HepG2 (cell line): ENCODE results near the gene SNX7. TPM values are rescaled to one million over a fixed set of nuclear protein-coding genes. Genes with fewer than 3 reads are reported as not detected.

ENCODE experiments used
- ATAC-seq: fragments of 200-7000 bp; cut with Tn5 transposase; 3 replicates; pipeline ENCODE4 v1.9.1; 2020; ENCODE audit warnings: mild to moderate bottlenecking, moderate library complexity
- BruUV-seq: library from RNA; stranded (reverse); fragments of 400-500 nt; replicated peaks from 2 replicates; lab custom pipeline; 2021; lab: Mats Ljungman, UMichigan
- CTCF ChIA-PET: fragments of 300-600 bp; formaldehyde crosslinking; extraction: SDS; loops from one replicate; lab custom pipeline; 2021; ENCODE audit warnings: low total read pairs, inconsistent platforms, low intra/inter-chr PET ratio; lab: Yijun Ruan, JAX
- POLR2A ChIA-PET: fragments of 350-600 bp; sonication (Branson Sonifier 250); formaldehyde crosslinking; loops from one replicate; lab custom pipeline; 2020; ENCODE audit warnings: antibody characterized with exemption, inconsistent platforms; lab: Yijun Ruan, JAX
- DNase-seq: peaks from one replicate; pipeline ENCODE4 v3.0.0-alpha.2; 2015; ENCODE audit warnings: low spot score
- FAIRE-seq: peaks from 3 replicates; lab custom pipeline; 2011; peaks lifted over from hg19 to GRCh38; lab: Jason Lieb, UNC
- H2AFZ ChIP-seq: one replicate; pipeline ENCODE4 v1.6.1; 2011; ENCODE audit warnings: low read length, inconsistent platforms
- H3K27ac ChIP-seq: fragments of 300-600 bp; 3 replicates; pipeline ENCODE4 v1.8.0; 2011; ENCODE audit warnings: mixed run types, mild to moderate bottlenecking, mixed read lengths, low read length, inconsistent platforms; ENCODE audit not compliant: insufficient read depth; ENCODE audit errors: extremely low read length
- H3K27me3 ChIP-seq, 2 experiments: fragments of 200-600 bp in 1 of 2; 2 replicates in 1 of 2; 3 replicates in 1 of 2; pipeline versions ENCODE4 v1.6.0 to v1.8.0; 2011; ENCODE audit warnings: low read length in 2 of 2, mild to moderate bottlenecking in 2 of 2, moderate library complexity in 2 of 2, inconsistent platforms in 1 of 2; ENCODE audit not compliant: insufficient read depth in 2 of 2, control insufficient read depth in 1 of 2
- H3K36me3 ChIP-seq, 2 experiments: fragments of 200-600 bp in 1 of 2; replicated peaks in 1 of 2; 2 replicates in 1 of 2; 3 replicates in 1 of 2; pipeline versions ENCODE4 v1.5.1 to v1.8.0; 2011; ENCODE audit warnings: low read length in 2 of 2, inconsistent platforms in 1 of 2; ENCODE audit not compliant: insufficient read depth in 2 of 2, control insufficient read depth in 1 of 2
- H3K4me1 ChIP-seq: 2 replicates; pipeline ENCODE4 v1.5.1; 2012; ENCODE audit warnings: low read length, inconsistent platforms; ENCODE audit not compliant: insufficient read depth
- H3K4me2 ChIP-seq: 2 replicates; pipeline ENCODE4 v1.6.0; 2011; ENCODE audit warnings: low read depth, low read length, inconsistent platforms
- H3K4me3 ChIP-seq, 3 experiments: fragments of 200-600 bp in 1 of 3; sonication (generic), shearing (Covaris generic) in 1 of 3; replicated peaks in 1 of 3; 2 replicates each; pipeline ENCODE4 v1.5.1; 2011 to 2016; ENCODE audit warnings: low read length in 3 of 3, inconsistent platforms in 2 of 3, low read depth in 2 of 3, mild to moderate bottlenecking in 2 of 3, control low read depth in 1 of 3, mixed read lengths in 1 of 3; ENCODE audit not compliant: insufficient read depth in 1 of 3
- H3K79me2 ChIP-seq: one replicate; pipeline ENCODE4 v1.6.1; 2011; ENCODE audit warnings: low read length, inconsistent platforms; ENCODE audit not compliant: insufficient read depth
- H3K9ac ChIP-seq: 2 replicates; pipeline ENCODE4 v1.6.0; 2011; ENCODE audit warnings: mild to moderate bottlenecking, low read depth, low read length, inconsistent platforms; ENCODE audit not compliant: insufficient read depth
- H3K9me3 ChIP-seq: 2 replicates; pipeline ENCODE4 v1.5.1; 2012; ENCODE audit warnings: mild to moderate bottlenecking, low read length
- H4K20me1 ChIP-seq: 2 replicates; pipeline ENCODE4 v1.6.0; 2011; ENCODE audit warnings: inconsistent platforms, mild to moderate bottlenecking, low read length, moderate library complexity; ENCODE audit not compliant: insufficient read depth
- BRF2 ChIP-seq: sonication (generic); formaldehyde crosslinking; IDR thresholded peaks from 2 replicates; pipeline ENCODE4 v1.8.1; 2022; ENCODE audit warnings: mild to moderate bottlenecking, missing genetic modification reagents
- CREM ChIP-seq, 2 experiments: sonication (generic) in 1 of 2; formaldehyde crosslinking in 1 of 2; IDR thresholded peaks; 2 replicates each; pipeline versions ENCODE4 v1.4.0 to v1.6.1; 2016 to 2020; ENCODE audit warnings: antibody characterized with exemption in 1 of 2, mild to moderate bottlenecking in 1 of 2, missing genetic modification reagents in 1 of 2
- CSRNP1 ChIP-seq: sonication (generic); formaldehyde crosslinking; IDR thresholded peaks from 2 replicates; pipeline ENCODE4 v1.8.1; 2023; ENCODE audit warnings: mild to moderate bottlenecking, missing genetic modification reagents
- GLI4 ChIP-seq: sonication (generic); formaldehyde crosslinking; IDR thresholded peaks from 2 replicates; pipeline ENCODE4 v1.5.1; 2020; ENCODE audit warnings: missing genetic modification reagents, mild to moderate bottlenecking, moderate library complexity, borderline replicate concordance
- HOXA7 ChIP-seq: sonication (generic); formaldehyde crosslinking; IDR thresholded peaks from 2 replicates; pipeline ENCODE4 v1.8.1; 2022; ENCODE audit warnings: mild to moderate bottlenecking, missing genetic modification reagents, moderate library complexity
- MAFF ChIP-seq: IDR thresholded peaks from 2 replicates; pipeline ENCODE4 v1.6.1; 2011; ENCODE audit warnings: low read depth, low read length, improper control_type of control experiment
- SOX6 ChIP-seq, 2 experiments: fragments of 450-650 bp in 1 of 2; sonication (generic) in 1 of 2; formaldehyde crosslinking in 1 of 2; IDR thresholded peaks; 2 replicates each; pipeline versions ENCODE4 v1.4.0 to v1.6.1; 2017 to 2020; ENCODE audit warnings: antibody characterized with exemption in 1 of 2, mild to moderate bottlenecking in 1 of 2, missing genetic modification reagents in 1 of 2
- SP2 ChIP-seq: sonication (generic); formaldehyde crosslinking; IDR thresholded peaks from 2 replicates; pipeline ENCODE4 v1.5.1; 2020; ENCODE audit warnings: mild to moderate bottlenecking, missing genetic modification reagents
- TFDP2 ChIP-seq: sonication (generic); formaldehyde crosslinking; IDR thresholded peaks from 2 replicates; pipeline ENCODE4 v1.4.0; 2020; ENCODE audit warnings: missing genetic modification reagents
- ZNF263 ChIP-seq: sonication (generic); formaldehyde crosslinking; IDR thresholded peaks from 2 replicates; pipeline ENCODE4 v1.4.0; 2020; ENCODE audit warnings: missing genetic modification reagents
- ZNF749 ChIP-seq: sonication (generic); formaldehyde crosslinking; IDR thresholded peaks from 2 replicates; pipeline ENCODE4 v1.8.0; 2022; ENCODE audit warnings: mild to moderate bottlenecking, missing genetic modification reagents, moderate library complexity, borderline replicate concordance
- WGBS: methylation state at CpG from one replicate; pipeline ENCODE4 v1.1.6; 2017; ENCODE audit warnings: low lambda C conversion rate; 5-methylcytosine and 5-hydroxymethylcytosine counted together
- in situ Hi-C: cut with HindIII; loops from 2 replicates; pipeline ENCODE4 v1.10.0; 2017; ENCODE audit warnings: low pct_unique_long_range_greater_than_20kb; ENCODE audit not compliant: extremely low pct_ligation_motif_present
- intact Hi-C: fragments of 100-400 bp; cut with micrococcal nuclease; formaldehyde crosslinking; loops from one replicate; pipeline ENCODE4 v1.10.0; 2022; ENCODE audit not compliant: unreplicated experiment
- polyA plus RNA-seq, 8 experiments: library from polyadenylated mRNA; depleted of rRNA in 3 of 8; stranded (reverse) in 7 of 8; unstranded in 1 of 8; fragments of >200 nt; fragmentation: Illumina TruSeq in 4 of 8; extraction: Trizol in 4 of 8; gene quantifications; 2 replicates each; pipeline versions ENCODE4 v1.2.1 to v1.2.3, GENCODE V29; 2011 to 2016; ENCODE audit warnings: low read depth in 4 of 8, missing spikeins in 1 of 8, mixed read lengths in 1 of 8; ENCODE audit not compliant: insufficient read depth in 1 of 8
- total RNA-seq, 5 experiments: library from RNA; depleted of rRNA; stranded (reverse); fragments of >200 nt; fragmentation: Illumina TruSeq; extraction: Trizol; gene quantifications; 2 replicates each; pipeline ENCODE4 v1.2.3, GENCODE V29; 2016; ENCODE audit warnings: low read depth in 1 of 5
- TF ChIP-seq, protein P1 (sequence below): sonication (generic); formaldehyde crosslinking; IDR thresholded peaks from 2 replicates; pipeline ENCODE4 v1.8.0; 2022; ENCODE audit warnings: low read depth, missing genetic modification reagents
- TF ChIP-seq, protein P2 (sequence below): IDR thresholded peaks from 2 replicates; pipeline ENCODE4 v1.6.1; 2018; ENCODE audit warnings: missing genetic modification reagents, mild to moderate bottlenecking, missing compliant biosample characterization
- TF ChIP-seq, protein P3 (sequence below): sonication (generic); formaldehyde crosslinking; IDR thresholded peaks from 2 replicates; pipeline ENCODE4 v1.5.1; 2020; ENCODE audit warnings: missing genetic modification reagents, mild to moderate bottlenecking, borderline replicate concordance

The SNX7 gene
- total and polyA plus RNA-seq, 2 of the 13 experiments (the other 11 are each of a cell fraction or from before 2014, with no cell fraction given): 14.3 to 33.5 TPM

- TF ChIP-seq MAFF: no peak
Observed at GRCh38 chr1:98700228-98700627, 38.7 kb downstream of the SNX7 start (continued).

- Histone ChIP-seq H3K27ac (no peak overlapping the region), H4K20me1 (no peaks in the 10 kb centered on the region), H3K27me3 (no peaks in the 10 kb centered on the region), H3K4me1 (no peaks in the 10 kb centered on the region), H3K36me3 (peaks cover 1 to 4% of the 10 kb centered on the region in 2 experiments; a peak in 2 of 5 replicates), H2AFZ (no peak overlapping the region), H3K9me3 (no peaks in the 10 kb centered on the region), H3K79me2 (no peaks in the 10 kb centered on the region), H3K9ac (no peak overlapping the region), H3K4me3 (no peak overlapping the region), H3K4me2 (no peak overlapping the region)
- ATAC-seq: no peak
- 88% methylated on average over 1 of the region's 1 CpG for WGBS
- CTCF ChIA-PET: no interaction called here
- in situ Hi-C loops: no loop called here
- no TSS peak for BruUV-seq
- DNase-seq: no peak
- POLR2A ChIA-PET: no interaction called here
- intact Hi-C loops: no loop called here
- FAIRE-seq: no peak
- TF ChIP-seq, protein P1, sequence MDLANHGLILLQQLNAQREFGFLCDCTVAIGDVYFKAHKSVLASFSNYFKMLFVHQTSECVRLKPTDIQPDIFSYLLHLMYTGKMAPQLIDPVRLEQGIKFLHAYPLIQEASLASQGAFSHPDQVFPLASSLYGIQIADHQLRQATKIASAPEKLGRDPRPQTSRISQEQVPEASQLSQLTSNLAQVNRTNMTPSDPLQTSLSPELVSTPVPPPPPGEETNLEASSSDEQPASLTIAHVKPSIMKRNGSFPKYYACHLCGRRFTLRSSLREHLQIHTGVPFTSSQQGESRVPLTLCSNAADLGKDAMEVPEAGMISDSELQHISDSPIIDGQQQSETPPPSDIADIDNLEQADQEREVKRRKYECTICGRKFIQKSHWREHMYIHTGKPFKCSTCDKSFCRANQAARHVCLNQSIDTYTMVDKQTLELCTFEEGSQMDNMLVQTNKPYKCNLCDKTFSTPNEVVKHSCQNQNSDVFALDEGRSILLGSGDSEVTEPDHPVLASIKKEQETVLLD: no peak
- TF ChIP-seq, protein P2, sequence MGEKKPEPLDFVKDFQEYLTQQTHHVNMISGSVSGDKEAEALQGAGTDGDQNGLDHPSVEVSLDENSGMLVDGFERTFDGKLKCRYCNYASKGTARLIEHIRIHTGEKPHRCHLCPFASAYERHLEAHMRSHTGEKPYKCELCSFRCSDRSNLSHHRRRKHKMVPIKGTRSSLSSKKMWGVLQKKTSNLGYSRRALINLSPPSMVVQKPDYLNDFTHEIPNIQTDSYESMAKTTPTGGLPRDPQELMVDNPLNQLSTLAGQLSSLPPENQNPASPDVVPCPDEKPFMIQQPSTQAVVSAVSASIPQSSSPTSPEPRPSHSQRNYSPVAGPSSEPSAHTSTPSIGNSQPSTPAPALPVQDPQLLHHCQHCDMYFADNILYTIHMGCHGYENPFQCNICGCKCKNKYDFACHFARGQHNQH: no peak
- TF ChIP-seq ZNF263 (CRISPR knock-in tag): no peak
- no peak for TF ChIP-seq SP2 (CRISPR knock-in tag)
- no peak for TF ChIP-seq CREM (IDR thresholded peaks at IDR 0.05)
- no peak for TF ChIP-seq CREM (CRISPR knock-in tag; IDR thresholded peaks at IDR 0.05)
- TF ChIP-seq ZNF749 (CRISPR knock-in tag): no peak
- no peak for TF ChIP-seq TFDP2
- no peak for TF ChIP-seq SOX6 (IDR thresholded peaks at IDR 0.05)
- TF ChIP-seq SOX6 (CRISPR knock-in tag; IDR thresholded peaks at IDR 0.05): no peak
- no peak for TF ChIP-seq GLI4
- no peak for TF ChIP-seq HOXA7 (CRISPR knock-in tag)
- no peak for TF ChIP-seq BRF2
- no peak for TF ChIP-seq CSRNP1 (CRISPR knock-in tag)
- TF ChIP-seq, protein P3, sequence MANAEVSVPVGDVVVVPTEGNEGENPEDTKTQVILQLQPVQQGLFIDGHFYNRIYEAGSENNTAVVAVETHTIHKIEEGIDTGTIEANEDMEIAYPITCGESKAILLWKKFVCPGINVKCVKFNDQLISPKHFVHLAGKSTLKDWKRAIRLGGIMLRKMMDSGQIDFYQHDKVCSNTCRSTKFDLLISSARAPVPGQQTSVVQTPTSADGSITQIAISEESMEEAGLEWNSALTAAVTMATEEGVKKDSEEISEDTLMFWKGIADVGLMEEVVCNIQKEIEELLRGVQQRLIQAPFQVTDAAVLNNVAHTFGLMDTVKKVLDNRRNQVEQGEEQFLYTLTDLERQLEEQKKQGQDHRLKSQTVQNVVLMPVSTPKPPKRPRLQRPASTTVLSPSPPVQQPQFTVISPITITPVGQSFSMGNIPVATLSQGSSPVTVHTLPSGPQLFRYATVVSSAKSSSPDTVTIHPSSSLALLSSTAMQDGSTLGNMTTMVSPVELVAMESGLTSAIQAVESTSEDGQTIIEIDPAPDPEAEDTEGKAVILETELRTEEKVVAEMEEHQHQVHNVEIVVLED: no peak
Observed at GRCh38 chr1:98702976-98703375, 41.5 kb downstream of the SNX7 start.
